ENCODE data around the gene VNN1.

The VNN1 gene

GRCh38 chr6:132713352-132714134 lies at the start of gene VNN1:
Gene VNN1 (minus strand): TSS chr6:132714055. CDS start chr6:132714035, 20 bp downstream.
- DNase-seq (ENCODE audit: low spot score) = peak; percentile 24

- peak; percentile 87 for DNase-seq (ENCODE audit: low spot score)
These were observed 49.4 kb upstream of the VNN1 start for GRCh38 chr6:132763269-132763668.

GRCh38 chr6:132760256-132760655 lies 46.4 kb upstream of the VNN1 start:
- no peak for DNase-seq (ENCODE audit: low spot score)

- DNase-seq (ENCODE audit: low spot score) = no peak
These were observed 44.8 kb upstream of the VNN1 start for GRCh38 chr6:132758689-132759088.

GRCh38 chr6:132752255-132752654 lies 38.4 kb upstream of the VNN1 start:
- DNase-seq (ENCODE audit: low spot score) = no peak

GRCh38 chr6:132751828-132752227 lies 38.0 kb upstream of the VNN1 start:
- no peak for DNase-seq (ENCODE audit: low spot score)

GRCh38 chr6:132751306-132751705 lies 37.5 kb upstream of the VNN1 start:
- no peak for DNase-seq (ENCODE audit: low spot score)

- peak; percentile 30 for DNase-seq (ENCODE audit: low spot score)
These were observed 36.8 kb upstream of the VNN1 start for GRCh38 chr6:132750455-132751248.

GRCh38 chr6:132749111-132749510 lies 35.3 kb upstream of the VNN1 start:
- no peak for DNase-seq (ENCODE audit: low spot score)

- DNase-seq (ENCODE audit: low spot score) = no peak
These were observed 34.6 kb upstream of the VNN1 start for GRCh38 chr6:132748446-132748845.

GRCh38 chr6:132746048-132746447 lies 32.2 kb upstream of the VNN1 start:
- DNase-seq (ENCODE audit: low spot score) = no peak

GRCh38 chr6:132742495-132742894 lies 28.6 kb upstream of the VNN1 start:
- no peak for DNase-seq (ENCODE audit: low spot score)

- no peak for DNase-seq (ENCODE audit: low spot score)
These were observed 27.4 kb upstream of the VNN1 start for GRCh38 chr6:132741281-132741680.

- DNase-seq (ENCODE audit: low spot score) = no peak
These were observed 22.4 kb upstream of the VNN1 start for GRCh38 chr6:132736239-132736638.

GRCh38 chr6:132734694-132735236 lies 20.9 kb upstream of the VNN1 start:
- peak; percentile 14 for DNase-seq (ENCODE audit: low spot score)

- no peak for DNase-seq (ENCODE audit: low spot score)
These were observed 20.0 kb upstream of the VNN1 start for GRCh38 chr6:132733814-132734213.

- no peak for DNase-seq (ENCODE audit: low spot score)
These were observed 19.4 kb upstream of the VNN1 start for GRCh38 chr6:132733283-132733682.

GRCh38 chr6:132731086-132731485 lies 17.2 kb upstream of the VNN1 start:
- no peak for DNase-seq (ENCODE audit: low spot score)

- no peak for DNase-seq (ENCODE audit: low spot score)
These were observed 16.7 kb upstream of the VNN1 start for GRCh38 chr6:132730560-132730959.

- peak; percentile 20 for DNase-seq (ENCODE audit: low spot score)
These were observed 14.8 kb upstream of the VNN1 start for GRCh38 chr6:132728616-132729015.

GRCh38 chr6:132726608-132726975 lies 12.7 kb upstream of the VNN1 start:
- no peak for DNase-seq (ENCODE audit: low spot score)

- DNase-seq (ENCODE audit: low spot score) = peak; percentile 10
These were observed 12.2 kb upstream of the VNN1 start for GRCh38 chr6:132725947-132726607.

GRCh38 chr6:132725471-132725870 lies 11.6 kb upstream of the VNN1 start:
- DNase-seq (ENCODE audit: low spot score) = no peak

All from NAMALWA (cell line).